DMS79 (cell line): Measurements from ENCODE around the gene ZCCHC2.

Experiments
- DNase-seq: peaks from one replicate; lab custom pipeline; 2025; lab: John Stamatoyannopoulos, UW

Gene ZCCHC2

GRCh38 chr18:62522504-62523254 lies at the start of gene ZCCHC2:
Gene ZCCHC2 (plus strand): TSS chr18:62523025. CDS start chr18:62523425, 400 bp downstream.
- peak; percentile 81 for DNase-seq

GRCh38 chr18:62479574-62479973 lies 43.3 kb upstream of the ZCCHC2 start:
- no peak for DNase-seq

- no peak for DNase-seq
Measured at GRCh38 chr18:62480927-62481326, 41.9 kb upstream of the ZCCHC2 start.

DNA sequence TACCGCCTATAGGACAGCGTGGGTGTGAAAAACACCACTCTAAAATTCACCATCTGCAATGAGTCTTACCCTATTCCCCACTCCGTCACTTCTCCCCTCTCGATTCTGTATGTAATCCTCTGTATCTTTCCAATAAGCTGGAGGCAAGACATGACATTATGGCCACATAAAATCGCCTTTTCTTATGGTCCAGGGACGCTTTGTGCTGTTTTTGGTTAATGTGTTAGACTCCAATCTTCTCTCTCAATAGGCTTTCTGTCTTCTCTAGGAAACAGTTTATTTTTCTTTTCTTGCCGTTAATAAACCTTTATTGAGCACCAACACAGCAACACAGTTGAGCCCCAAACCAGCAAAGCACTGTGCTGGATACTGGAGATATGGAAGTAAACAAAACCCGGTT lies 37.9 kb upstream of the ZCCHC2 start:
- DNase-seq = no peak

DNA sequence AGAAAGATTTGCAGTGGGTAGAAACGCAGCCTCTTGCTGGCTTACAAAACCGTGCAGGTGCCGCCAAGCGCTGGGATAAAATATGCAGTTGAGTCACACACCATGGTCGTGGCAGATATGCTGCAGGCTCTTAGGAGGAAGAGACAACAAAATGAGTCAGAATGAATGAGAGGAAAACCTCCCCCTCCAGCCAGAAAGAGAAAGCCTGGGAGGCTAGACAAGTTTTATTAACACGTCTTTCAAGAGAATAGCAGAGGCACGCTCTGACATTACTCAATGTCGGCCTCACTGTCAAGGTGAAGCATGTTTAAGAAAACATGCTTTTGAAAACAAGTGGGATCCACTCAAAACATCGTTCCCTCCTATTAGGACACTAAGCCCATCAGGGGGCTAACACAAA lies 37.1 kb upstream of the ZCCHC2 start:
- peak; percentile 29 for DNase-seq

- DNase-seq = peak; percentile 78
Measured at GRCh38 chr18:62486290-62486964, 36.4 kb upstream of the ZCCHC2 start.

DNA sequence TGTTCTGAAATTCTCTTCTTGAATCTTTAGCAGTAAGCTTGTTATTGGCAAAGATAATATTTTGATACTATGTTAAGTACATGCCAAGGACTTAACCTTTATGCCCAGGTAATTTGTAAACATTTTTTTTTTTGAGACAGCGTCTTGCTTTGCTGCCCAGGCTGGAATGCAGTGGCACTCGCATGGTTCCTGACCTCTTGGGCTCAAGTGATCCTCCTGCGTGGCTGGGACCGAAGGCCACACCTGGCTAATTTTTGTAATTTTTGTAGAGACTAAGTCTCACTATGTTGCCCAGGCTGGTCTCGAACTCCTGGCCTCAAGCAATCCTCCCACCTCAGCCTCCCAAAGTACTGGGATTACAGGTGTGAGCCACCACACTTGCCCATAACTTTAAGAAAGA lies 35.7 kb upstream of the ZCCHC2 start:
- DNase-seq = no peak

DNA sequence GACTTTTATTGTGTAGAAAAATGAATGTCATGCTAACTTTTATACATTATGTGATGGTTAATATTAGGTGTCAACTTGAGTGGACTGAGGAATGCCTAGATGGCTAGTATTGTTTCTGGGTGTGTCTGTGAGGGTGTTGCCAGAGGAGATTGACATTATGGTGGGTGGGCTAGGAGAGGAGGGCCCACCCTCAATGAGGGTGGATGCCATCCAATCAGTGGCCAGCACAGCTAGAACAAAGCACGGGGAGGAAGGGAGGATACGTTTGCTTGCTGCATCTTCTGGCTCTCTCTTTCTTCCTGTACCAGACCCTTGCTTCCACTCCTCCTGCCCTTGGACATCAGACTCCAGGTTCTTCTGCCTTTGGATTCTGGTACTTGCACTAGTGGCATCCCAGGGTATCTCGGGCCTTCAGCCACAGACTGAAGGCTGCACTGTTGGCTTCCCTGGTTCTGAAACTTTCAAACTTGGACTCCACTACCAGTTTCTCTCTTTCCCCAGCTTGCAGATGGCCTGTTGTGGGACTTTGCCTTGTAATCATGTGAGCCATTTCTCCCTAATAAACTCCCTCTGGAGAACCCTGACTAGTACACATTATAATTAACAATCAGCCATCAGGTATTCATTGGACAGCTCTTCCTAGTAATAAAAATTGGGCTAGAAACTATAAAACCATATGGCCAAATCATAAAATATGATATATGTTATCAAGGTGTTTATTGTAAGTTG lies 31.7 kb upstream of the ZCCHC2 start:
- no peak for DNase-seq

DNA sequence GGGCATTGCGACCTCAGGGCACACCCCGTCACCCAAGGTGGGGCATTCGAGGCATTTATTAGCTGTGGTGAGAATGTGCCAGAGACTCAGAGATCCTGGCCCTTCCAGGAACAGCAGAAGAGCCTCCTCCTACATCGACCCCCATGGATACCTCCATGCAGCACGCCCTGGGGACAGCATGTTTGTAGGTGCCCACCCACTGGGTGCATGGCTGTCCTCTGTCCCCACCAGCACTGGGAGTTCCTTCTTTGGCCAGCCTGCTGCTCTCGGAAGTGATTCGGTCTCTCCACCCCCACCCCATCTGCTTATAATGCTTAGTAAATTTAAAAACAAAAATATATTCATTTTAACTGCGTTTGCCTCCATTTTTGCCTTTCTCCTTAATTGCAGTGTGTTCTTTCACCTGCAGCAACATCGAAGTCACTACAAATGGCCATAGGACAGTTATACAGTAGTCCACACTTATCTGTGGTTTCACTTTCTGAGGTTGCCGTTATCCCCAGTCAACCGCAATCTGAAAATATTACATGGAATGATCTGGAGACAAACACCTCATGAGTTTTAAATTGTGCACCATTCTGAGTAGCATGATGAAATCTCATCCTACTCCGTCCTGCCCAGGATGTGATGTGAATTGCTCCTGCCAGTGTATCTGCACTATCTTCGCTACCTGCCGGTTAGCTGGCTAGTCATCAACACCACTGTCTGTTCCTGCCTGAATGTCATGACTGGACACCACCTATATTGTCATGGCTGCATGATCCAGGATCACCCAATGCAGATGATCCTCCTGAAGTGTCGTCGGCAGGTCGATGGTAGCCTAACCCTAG lies 29.6 kb upstream of the ZCCHC2 start:
- no peak for DNase-seq

GRCh38 chr18:62494764-62495163 lies 28.1 kb upstream of the ZCCHC2 start:
- DNase-seq = no peak

- DNase-seq = no peak
Measured at GRCh38 chr18:62496262-62496661, 26.6 kb upstream of the ZCCHC2 start.

- no peak for DNase-seq
Measured at GRCh38 chr18:62497190-62497772, 25.5 kb upstream of the ZCCHC2 start.

- no peak for DNase-seq
Measured at GRCh38 chr18:62498616-62499262, 24.1 kb upstream of the ZCCHC2 start.

DNA sequence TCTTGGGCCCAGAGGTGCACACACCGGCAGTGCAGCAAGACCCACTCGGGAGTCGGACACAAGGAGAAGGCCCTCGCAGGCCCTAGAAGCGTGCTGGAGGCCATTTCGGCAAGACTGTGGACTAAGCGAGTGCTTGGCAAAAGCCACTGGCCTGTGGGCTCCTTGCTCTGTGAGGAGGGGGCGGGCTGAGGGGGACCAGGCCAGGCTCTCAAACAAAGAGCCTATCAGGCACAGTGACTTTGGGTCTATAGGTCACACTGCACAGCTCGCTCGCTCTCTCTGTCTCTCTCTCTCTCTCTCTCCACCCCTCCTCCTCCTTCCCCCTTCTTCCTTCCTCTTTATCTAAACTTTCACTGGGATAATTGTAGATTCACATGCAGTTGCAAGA lies 23.6 kb upstream of the ZCCHC2 start:
- no peak for DNase-seq

DNA sequence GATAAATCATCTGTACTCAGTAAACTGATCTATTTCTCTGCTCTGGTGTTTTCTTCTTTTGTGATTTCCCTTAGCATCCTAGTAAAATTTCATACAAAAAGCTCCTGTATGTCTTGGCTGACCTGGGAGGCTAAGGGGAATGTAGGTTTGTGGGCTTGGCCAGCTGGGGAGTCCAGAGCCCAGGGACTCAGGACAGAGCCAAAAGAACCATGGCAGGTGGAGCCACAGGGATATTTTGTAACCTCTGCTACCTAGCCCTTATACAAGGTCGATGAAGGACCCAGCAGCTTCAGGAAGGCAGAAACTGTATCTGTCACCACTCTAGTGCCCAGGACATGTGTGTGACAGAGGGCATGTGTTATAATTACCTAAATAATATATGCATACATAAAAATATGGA lies 22.7 kb upstream of the ZCCHC2 start:
- no peak for DNase-seq

GRCh38 chr18:62500966-62501591 lies 21.7 kb upstream of the ZCCHC2 start:
- no peak for DNase-seq

GRCh38 chr18:62505669-62506494 lies 16.9 kb upstream of the ZCCHC2 start:
- DNase-seq = no peak

DNA sequence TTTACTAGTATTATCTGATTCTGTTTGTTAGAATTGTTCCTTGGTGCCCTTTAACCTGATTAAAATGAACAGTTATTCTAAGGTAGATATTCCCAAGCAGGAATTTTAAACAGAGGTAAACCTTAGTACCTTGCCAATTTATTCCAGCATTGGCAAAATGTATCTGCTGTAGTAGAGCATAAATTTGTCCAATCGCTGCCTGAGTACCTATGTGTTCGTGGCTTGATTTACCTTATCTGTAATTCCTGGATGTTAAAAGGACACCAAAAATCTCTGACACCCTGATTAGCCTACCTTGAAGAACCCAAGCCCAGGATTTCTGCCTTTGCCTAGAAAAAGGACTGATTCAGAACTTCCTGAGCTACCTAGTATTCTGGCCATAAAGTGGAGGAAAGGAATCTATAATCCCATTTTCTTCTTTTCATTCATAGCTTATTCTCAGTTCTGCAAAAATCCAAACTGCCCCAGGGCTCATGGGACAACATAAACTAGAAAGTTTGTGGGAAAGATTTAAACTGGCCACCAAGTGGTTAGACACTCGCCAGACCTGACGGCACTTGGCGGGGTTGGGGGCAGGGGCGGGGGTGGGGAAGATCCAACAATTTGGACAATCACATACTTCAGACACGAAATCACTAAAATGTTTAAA lies 16.2 kb upstream of the ZCCHC2 start:
- no peak for DNase-seq

DNA sequence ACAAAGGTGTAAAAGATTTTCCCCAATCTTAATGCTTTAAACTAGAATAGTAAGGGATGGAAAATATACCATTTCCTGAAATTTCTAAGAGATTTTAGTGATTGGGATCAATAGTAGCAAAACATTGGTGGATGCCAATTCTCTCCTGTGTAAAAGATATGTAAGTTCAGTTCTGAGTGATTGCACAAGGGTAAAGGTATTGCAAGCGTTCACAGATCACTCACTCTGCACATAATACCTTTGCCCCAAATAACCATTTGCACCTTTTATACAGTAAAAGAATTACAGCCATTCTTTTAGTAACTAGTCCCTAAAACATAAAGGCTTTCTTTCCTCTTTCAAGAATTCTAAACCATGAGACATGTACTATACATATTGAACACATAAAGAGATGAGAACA lies 13.0 kb upstream of the ZCCHC2 start:
- no peak for DNase-seq
